Ramos (cell line): ENCODE data around the gene APIP.
"Not testable (repeated sequence)": the region's sequence is repeated elsewhere in the genome, so short reads cannot be mapped to it uniquely, and the experiment has no call there.

Experiments used
- in situ Hi-C: fragments of 300-500 bp; cut with MboI; formaldehyde crosslinking; loops from one replicate; pipeline ENCODE4 v1.14.3; 2022; ENCODE audit warnings: low sequenced_read_pairs; ENCODE audit not compliant: unreplicated experiment

Gene APIP

GRCh38 chr11:34928268-34928959 is 12.2 kb upstream of the APIP start:
- in situ Hi-C loops = loop anchor here (25.0 kb wide), 1 partner anchor 109 kb away; no protein-coding TSS in a partner anchor

- in situ Hi-C loops = loop anchor here (25.0 kb wide), 1 partner anchor 111 kb away; no protein-coding TSS in a partner anchor
These were observed 10.6 kb upstream of the APIP start for GRCh38 chr11:34926831-34927132.

- in situ Hi-C loops = loop anchor here (25.0 kb wide), 1 partner anchor 111 kb away; no protein-coding TSS in a partner anchor
These were observed 10.1 kb upstream of the APIP start for GRCh38 chr11:34926101-34926830.

GRCh38 chr11:34924714-34925113 is 8.5 kb upstream of the APIP start:
- in situ Hi-C loops = loop anchor here (25.0 kb wide), 1 partner anchor 113 kb away; no protein-coding TSS in a partner anchor

GRCh38 chr11:34921156-34921555 is 5.0 kb upstream of the APIP start:
- in situ Hi-C loops = no loop called here

GRCh38 chr11:34916843-34917770 is 928 bp upstream of the APIP start:
- in situ Hi-C loops = no loop called here

- in situ Hi-C loops = no loop called here
These were observed 804 bp downstream of the APIP start for GRCh38 chr11:34915136-34916014.

- in situ Hi-C loops = not testable (repeated sequence)
These were observed 2.6 kb downstream of the APIP start for GRCh38 chr11:34913556-34913955.

GRCh38 chr11:34911676-34912075 is 4.5 kb downstream of the APIP start:
- in situ Hi-C loops = no loop called here

GRCh38 chr11:34910817-34911216 is 5.4 kb downstream of the APIP start:
- in situ Hi-C loops = no loop called here

- in situ Hi-C loops = no loop called here
These were observed 6.2 kb downstream of the APIP start for GRCh38 chr11:34909955-34910354.

- in situ Hi-C loops = no loop called here
These were observed 6.8 kb downstream of the APIP start for GRCh38 chr11:34909415-34909814.

GRCh38 chr11:34907934-34908593 is 8.1 kb downstream of the APIP start:
- in situ Hi-C loops = no loop called here

GRCh38 chr11:34905666-34906065 is 10.5 kb downstream of the APIP start:
- in situ Hi-C loops = no loop called here

GRCh38 chr11:34904421-34904955 is 11.7 kb downstream of the APIP start:
- in situ Hi-C loops = no loop called here

GRCh38 chr11:34899633-34900016 is 16.6 kb downstream of the APIP start:
- in situ Hi-C loops = no loop called here

GRCh38 chr11:34898474-34898873 is 17.7 kb downstream of the APIP start:
- in situ Hi-C loops = no loop called here

GRCh38 chr11:34897171-34897870 is 18.9 kb downstream of the APIP start:
- in situ Hi-C loops = no loop called here
